Stimulated activated CD4-positive, alpha-beta T cell treated with anti-CD3 and anti-CD28 coated beads, Interleukin-1b, Interleukin-23, amount 100 ng/mL, for 48 hours (primary cell): Measurements from ENCODE around the gene STX18.

ENCODE experiments used
- DNase-seq: peaks from one replicate; pipeline ENCODE4 v3.0.0-alpha.2; 2020

Gene STX18

DNA sequence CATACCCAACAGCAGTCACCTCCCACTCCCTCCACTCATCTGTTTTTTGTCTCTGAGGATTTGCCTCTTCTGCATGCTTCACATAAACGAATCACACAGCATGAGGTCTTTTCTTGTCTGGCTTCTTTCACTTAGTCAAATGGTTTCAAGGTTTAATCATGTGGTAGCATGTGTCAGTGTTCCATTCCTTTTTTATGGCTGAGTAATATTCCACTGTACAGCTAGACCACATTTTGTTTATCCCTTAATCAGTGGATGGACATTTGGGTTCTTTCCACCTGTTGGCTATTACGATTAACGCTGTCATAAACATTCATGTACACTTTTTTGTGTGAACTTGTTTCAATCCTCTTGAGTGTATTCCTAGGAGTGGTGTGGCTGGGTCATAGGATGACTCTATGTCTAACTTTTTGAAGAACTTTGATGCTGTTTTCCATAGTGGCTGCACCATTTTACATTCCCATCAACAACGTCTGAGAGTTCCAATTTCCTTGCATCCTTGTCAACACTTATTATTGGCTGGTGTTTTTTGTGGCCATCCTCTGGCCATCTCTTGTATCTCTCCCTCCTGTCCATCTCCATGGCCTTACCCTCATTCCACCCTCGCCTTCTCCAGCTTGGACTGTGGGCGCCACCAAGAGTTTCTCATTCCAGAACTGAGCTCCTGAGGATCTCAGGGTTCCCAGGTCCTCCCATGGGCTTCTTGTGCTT lies 167.3 kb downstream of the STX18 start:
- DNase-seq, result no peak
